ENCODE measurements around the gene NPAS3.

DNA sequence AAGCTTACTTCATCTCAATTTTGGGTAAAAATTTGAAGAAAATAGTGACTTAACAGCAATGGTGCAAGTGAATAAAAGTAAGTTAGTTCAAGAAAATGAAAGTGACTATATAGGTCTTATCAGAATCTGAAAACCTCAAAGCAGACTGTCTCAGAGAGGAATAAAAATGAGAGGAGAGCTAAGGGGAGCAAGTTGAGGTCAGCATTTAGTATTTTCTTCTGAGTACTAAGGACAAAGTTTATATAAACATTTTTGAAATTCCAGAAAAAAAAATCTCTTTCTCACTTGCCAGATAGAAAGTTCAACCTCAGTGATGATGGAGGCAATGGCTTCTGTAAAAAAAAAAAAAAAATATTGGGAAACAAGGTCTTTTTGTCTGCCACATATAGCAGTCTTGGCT is 414.1 kb downstream of the NPAS3 start:
- no peak for TF ChIP-seq POLR2A (IDR thresholded peaks at IDR 0.05)
- TF ChIP-seq CTCF (IDR thresholded peaks at IDR 0.05): no peak
- no peak for TF ChIP-seq POLR2AphosphoS5 (IDR thresholded peaks at IDR 0.05)

Measured in breast epithelium (tissue), 3 donors.